GM18508 (cell line): ENCODE measurements around the gene HMCN2.
"Not testable (repeated sequence)": the region's sequence is repeated elsewhere in the genome, so short reads cannot be mapped to it uniquely, and the experiment has no call there.

Experiments
- ATAC-seq: cut with Tn5 transposase; IDR thresholded peaks from one replicate; pipeline ENCODE4 v1.9.1; 2021; ENCODE audit warnings: moderate number of reproducible peaks; ENCODE audit not compliant: insufficient read depth, unreplicated experiment

Gene HMCN2

DNA sequence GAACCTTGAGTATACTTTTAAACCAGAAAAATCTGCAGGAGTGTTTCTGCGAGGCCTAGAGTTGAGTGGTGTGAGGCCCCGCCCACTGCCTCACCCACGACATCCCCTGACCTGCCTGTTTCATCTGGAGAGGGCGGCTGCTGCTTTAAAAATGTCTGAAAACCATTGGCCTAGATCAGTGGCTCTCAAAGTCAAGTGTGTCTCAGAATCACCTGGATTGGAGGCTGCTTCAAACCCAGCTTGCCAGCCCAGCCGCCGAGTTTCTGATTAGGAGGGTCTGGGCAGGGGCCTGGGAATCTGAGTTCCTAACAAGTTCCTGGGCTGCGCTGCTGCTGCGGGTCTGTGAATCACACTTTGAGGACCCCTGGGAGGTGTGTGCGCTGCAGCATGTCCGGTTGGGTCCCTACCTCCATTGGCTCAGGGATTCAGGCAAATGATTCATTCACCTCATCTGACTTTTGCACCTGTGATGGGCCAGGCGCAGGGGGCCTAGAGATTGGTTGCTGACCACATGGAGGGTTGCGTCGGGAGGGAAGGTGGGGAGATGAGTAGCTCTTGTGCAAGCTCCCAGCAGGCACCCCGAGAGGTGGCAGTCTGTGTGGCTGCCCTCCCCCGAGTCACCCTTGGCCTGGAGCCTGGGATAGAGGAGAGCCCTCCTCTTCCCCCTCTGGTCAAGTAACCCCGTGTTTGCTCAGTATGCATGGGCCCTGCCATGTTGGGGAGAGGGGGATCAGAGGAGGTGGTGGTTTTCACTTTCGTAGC lies 27.6 kb upstream of the HMCN2 start:
- no peak for ATAC-seq

DNA sequence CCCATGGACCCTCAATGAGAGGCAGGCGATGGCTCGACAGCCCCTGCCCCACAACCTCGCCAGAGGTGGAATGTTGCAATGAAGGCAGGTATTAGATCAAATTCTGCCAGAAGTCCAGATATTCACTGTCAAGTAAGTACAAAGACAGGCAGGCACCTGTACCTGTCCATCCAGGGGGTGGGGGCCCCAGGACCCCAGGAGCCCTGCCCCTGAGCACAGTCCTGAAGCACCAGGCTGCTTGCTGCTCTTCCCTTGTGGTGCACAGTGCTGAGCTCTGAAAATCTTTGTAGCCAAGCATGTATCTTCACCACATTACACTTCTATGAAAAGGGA lies 26.2 kb upstream of the HMCN2 start:
- no peak for ATAC-seq

DNA sequence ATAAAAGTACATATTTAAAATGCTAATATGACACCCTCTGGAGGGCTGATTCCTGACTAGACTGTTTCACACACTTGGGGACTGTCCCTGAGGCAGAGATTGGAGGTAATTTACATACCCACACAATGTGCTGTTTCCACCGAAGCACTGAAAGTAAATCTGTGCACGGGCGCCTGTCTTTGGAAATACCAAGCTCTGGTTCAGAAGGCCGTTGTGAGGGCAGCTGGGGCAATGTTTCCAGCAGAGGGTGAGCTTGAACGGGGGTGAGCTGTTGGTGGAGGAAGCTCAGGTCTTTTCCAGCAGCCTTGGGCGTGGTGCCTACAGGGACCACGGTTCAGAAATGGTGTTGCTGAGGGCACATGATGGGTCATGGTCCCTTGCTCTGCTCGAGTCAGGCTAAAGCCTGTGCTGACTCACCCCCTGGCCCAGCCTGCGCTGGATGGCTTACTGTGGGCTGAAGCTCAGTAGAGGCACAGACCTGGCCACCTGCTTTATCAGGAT lies 25.8 kb upstream of the HMCN2 start:
- ATAC-seq: no peak

DNA sequence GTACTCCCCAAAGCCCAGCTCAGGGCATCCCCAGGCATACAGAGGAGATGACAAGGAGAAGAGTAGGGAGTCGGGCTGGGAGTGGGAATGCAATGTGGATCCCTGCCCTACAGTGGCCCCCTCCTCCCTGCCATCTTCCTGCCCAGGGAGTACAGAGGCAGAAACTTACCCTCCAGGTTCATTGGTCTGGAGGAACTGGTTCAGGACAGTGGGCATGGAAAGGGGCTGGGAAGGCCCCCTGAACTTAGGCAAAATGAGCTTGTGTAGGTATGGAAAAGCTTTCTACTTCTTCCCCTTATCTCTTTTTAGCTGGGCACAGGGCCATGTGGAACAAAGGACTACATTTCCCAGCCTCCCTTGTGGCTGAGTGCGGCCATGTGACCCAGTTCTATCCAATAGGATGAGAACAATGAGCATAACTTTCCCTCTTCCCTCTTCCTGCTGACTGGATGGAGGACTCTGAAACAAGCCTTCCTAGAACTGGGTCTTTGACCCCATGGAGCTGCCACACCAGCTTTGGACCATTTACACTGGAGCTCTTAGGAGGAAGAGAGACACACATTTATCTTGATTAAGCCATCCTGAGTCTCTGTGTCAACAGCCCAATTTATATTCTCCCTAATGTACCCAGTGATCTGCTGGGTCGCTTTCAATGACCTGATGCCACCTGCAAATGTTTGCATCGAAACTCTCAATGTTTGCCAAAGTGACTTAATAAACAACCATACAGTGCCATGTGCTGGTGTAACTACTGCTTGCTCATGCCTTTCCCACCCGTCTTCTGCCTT lies 25.0 kb upstream of the HMCN2 start:
- ATAC-seq: no peak

DNA sequence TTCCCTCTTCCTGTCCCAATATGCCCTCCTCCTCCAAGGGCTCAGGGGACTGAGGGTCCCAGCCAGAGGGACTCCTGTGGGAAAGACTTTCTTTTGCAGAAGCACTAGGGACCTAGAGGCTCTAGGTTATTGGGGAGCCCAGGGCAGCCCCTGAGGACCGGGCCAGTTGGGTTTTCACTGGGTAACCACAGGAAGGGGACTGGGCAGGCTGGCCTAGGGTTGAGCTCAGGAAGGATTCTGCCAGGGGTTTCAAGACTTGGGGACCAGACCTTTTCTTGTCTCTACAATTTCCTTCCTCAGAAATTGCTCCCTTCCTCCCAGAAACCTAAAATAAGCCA lies 24.4 kb upstream of the HMCN2 start:
- ATAC-seq: no peak

DNA sequence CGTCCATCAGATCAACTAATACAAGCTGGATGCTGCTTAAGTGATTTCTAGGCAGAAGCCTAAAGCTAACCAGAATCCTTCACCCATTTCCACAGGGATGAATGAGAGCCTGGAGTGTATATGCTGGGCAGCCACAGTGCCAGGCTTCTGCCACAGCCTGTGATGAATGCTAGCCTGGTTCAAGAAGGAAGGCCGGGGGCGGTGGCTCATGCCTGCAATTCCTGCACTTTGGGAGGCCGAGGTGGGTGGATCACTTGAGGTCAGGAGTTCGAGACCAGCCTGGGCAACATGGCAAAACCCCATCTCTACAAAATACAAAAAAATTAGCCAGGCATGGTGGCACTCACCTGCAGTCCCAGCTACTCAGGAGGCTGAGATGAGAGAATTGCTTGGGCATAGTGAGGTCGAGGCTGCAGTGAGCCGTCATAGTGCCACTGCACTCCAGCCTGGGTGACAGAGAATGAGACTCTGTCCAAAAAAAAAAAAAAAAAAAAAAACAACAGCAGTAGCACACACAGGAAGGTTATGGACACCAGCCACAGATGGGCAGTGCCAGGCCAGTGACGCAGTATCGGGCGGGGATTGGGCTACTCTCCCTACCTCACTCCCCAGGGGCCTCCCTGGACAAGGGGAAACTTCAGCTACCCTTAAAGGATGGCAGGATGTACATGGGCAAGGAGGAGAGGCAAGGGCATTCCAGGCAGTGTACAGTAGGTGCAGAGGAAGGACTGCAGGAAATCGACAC lies 23.1 kb upstream of the HMCN2 start:
- ATAC-seq: no peak

DNA sequence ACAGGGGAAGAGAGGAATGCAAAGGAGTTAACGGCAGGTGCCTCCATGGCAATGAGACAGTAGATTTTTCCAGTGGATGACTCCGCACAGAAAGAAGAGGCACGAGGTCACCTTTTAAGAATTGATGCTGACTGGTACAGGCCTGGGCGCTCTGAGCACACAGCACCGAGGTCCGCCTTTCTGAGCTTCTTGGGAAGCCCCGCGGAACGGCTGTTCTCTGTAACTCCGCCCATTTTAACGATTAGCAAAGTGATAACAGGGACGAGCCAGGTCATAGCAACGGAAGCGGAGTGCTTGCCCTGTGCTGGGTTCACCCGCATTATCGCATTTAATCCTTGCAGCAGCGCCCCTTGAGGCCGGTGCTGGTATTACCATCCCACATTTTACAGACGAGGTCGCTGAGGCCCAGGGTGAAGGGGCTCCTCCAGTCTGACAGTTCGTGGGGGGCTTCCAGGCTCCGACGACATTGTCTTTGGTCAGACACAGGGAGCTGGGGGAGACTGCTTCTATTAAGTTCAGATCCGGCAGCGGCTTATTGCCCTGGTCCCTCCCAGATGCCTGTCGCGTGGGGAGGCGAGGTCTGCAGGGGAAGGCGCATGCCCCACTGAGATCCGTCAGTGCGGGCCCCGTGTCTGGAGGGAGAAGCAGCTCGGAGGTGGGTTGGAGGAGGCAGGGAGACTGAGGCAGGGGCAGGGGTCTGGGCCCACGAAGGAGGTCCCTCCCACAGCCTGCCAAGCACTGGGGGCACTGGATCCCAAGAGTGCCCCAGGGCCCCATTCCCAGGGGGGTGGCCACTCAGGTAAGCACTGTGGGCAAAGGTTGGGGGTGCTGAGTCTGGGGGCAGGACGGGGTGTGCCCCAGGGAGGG lies 22.3 kb upstream of the HMCN2 start:
- no peak for ATAC-seq

DNA sequence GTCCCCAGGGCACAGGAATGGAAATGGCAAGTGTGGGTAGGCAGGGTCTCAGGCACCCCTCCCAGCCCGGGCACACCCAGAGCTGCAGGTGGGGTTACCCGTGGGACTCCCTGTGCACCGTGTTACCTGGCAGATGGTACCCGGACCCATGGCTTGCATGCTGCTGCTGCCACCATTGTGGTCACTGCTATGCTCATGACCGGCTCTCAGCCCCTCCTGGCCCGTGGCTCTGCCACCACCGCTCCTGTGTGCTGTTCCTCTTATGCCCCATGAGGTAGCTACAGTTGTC lies 21.7 kb upstream of the HMCN2 start:
- ATAC-seq: no peak

DNA sequence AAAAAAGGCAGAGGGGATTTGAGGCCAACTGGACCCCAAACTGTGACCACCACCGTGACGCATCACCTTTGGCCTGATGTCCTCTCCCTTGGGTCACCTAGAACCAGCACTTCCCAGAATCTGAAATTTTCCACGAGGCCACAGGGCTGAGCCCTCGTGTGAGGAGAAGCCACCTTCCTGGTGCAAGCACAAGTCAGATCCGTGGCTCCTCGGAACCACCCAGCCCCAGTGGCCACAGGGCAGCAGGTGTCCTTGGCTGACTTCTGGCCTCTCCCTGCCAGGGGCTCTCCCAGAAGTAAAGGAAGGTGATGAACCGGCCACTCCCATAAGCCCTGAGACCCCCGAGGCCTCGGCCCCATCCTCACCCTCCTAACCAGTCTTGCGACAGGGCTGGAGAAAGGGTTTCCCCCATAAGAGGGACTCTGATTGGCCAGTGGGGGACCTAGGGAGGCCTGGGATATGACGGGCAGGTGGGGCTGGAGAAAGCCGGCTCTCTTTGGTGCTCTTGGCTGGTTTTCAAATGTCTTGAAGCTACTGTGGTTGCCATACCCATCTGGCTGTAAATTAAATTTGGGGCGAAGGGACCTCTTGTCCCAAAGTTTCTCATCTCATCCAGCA lies 20.9 kb upstream of the HMCN2 start:
- ATAC-seq: no peak

DNA sequence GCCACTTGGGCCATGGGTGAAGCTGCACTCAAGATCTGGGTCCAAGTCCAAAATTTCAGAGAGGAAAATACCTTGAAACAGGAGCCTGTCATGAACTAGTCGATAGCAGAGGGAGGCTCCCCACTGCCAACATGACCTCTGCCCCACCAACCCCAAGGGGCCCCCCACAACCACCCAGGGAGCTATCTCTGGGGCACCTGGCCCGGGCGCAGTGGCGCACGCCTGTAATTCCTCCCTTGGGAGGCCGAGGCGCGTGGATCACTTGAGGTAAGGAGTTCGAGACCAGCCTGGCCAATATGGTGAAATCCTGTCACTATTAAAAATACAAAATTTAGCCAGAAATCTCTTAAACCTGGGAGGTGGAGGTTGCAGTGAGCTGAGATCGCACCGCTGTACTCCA lies 20.1 kb upstream of the HMCN2 start:
- no peak for ATAC-seq

DNA sequence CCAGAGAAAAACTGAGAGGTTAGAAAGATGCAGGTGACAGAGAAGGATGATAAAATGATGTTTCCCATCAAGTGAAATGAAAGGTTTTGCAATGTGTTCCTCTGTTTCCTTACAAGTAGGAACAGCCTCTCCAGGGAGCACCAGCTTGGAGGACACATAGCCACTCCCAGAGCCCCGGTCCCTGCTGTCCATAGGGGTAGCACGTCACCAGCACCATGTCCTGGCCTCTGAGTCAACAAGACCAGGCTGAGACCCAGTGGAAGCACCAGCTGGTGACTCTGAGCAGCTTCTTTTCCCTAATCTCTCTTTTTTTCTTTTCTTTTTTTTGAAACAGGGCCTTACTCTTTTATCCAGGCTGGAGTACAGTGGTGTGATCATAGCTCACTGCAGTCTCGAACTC lies 19.4 kb upstream of the HMCN2 start:
- ATAC-seq: no peak

DNA sequence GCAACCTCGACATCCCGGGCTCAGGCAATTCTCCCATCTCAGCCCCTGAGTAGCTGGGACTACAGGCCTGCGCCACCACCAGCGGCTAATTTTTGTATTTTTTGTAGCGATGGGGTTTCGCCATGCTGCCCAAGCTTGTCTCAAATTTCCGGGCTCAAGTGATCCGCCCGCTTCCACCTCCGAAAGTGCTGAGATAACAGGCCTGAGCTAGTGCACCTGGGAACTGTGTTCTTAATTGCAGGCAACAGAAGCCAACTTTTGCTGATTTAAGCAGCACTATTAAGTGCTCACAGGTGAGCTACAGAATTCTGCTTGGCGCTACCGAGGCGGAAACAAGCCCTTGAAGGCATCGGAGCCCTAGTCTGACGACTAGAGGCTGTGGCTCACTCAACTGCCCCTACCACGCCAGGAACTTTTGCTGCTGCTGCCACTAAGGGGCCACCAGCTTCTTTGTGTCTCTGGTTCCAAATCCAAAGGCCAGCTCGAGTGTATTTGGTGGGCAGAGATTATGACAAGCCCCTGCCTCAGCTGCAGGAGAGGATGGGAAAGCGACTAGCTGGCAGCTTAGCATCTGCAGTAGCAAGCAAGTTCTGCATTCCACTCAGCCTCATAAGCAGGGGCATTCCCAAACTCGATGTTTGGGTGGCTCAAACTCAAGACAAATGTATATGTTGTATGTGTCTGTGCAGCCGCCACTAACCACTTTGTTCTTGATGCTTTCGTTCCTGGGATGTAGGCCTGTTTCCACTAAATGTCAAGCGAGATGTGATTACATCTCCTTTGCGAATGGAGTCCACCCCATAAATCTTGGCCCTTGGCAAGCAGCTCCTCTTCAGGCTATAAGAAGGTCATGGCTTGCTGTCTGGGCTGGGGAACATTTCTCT lies 10.6 kb upstream of the HMCN2 start:
- ATAC-seq: no peak

DNA sequence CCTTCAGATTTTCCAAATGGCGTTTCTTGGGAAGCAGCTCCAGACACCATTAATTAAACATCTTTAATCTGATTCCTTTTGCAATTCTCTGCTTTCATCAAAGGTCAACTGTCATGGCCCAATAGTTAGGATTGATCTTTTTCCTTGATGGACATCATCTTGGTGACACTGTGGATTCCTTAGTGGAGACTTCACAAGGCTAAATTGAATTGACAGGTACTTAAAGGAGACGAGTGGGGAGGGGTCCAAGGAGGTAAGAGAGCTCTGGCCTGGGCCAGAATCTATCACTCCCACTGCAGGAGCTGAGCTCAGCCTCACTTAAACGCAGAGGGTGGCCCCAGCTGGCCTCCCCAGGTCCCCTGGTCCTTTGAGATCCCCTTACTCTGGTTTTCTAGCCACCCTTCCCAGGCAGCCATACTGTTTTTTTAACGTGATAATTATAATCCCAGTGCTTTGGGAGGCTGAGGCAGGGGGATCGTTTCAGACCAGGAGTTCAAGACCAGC lies 9.9 kb upstream of the HMCN2 start:
- no peak for ATAC-seq

DNA sequence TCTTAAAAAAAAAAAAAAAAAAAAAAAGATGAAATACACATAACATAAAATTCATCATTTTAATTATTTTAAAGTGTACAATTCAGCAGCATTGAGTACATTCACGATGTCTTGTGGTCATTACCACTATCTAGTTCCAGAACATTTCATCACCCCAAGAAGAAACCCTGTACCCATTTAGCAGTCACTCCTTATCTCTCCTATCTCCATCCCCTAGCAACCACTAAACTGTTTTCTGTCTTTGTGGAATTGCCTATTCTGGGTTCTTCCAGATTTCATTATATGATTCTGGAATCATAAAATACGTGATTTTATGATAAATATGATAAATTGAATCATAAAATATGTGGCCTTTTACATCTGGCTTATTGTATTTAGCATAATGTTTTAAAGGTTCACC lies 8.9 kb upstream of the HMCN2 start:
- no peak for ATAC-seq

DNA sequence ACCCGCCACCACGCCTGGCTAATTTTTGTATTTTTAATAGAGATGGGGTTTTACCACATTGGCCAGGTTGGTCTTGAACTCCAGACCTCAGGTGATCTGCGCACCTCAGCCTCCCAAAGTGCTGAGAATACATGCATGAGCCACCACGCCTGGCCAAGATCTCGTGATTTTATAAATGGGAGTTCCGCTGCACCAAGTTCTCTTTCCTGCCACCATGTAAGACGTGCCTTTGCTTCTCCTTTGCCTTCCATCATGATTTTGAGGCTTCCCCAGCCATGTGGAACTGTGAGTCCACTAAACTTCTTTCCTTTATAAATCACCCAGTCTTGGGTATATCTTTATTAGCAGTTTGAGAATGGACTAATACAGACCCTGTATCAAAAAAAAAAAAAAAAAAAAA lies 7.4 kb upstream of the HMCN2 start:
- ATAC-seq: not testable (repeated sequence)

DNA sequence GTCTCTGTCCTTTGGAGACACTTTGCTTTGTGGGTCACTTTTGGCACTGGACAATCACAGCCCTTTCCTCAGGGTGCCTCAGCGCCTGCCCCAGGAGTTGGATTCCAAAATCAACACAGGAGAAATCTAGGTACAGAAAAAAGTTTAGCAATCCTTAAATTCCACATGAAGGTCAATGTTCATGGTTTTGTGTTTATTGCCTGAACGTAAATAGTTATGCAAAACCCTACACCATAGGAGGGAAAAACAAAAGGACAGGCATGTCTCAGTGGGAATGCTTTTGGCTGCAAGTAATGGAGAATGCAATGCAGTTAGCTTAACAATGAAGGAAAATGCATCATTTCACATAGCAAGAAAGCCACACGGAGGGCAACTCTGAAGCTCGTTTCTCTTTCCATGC lies 6.5 kb upstream of the HMCN2 start:
- ATAC-seq: no peak

DNA sequence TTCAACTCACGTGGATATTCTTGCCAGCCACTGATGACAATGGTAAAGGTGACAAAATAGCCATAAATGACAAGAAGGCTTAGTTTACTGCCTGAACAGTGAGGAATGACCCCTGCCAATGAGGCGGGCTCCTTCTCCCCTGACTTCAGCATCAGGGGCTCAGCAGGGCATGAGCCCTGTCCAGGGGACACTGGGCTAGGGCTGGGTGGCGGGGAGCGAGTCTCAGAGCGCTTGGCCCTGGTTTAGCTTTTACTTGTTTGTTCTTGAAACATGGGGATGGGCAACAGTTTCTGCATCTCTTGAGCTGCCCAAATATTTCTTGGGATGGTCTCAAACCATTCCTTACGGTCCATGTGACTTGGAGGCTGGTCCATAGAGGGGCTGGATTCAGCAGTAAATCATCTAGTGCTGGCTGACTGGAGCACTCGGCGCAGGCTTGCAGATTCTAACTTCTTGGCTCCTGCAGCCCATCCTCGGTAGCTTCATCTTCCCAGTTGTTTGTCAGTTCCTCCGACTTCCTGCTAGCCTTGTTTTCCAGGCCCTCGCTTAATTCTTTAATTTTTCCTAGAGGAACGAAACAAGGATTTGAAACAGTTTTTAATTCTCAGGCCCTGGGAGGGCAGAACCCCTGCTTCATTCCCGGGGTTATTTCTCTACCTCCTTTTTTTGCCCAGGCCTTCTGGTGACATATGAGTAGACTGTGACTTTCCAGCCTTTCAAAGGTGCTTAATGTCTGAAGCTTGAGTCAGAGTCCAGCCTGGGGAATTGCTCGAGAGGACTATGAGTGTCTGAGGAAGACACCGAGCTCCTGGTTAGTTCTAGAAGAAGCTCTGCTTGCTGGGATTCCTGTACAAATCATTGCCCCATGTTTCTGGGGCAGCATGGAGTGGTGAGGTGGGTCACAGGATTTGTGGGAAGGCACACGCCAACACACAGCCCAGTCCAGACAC lies 4.5 kb upstream of the HMCN2 start:
- no peak for ATAC-seq
